HFFc6 (cell line): ENCODE measurements around the gene MICA. TPM values are rescaled to one million over a fixed set of nuclear protein-coding genes. Genes with fewer than 3 reads are reported as not detected.
"Not testable (repeated sequence)": the region's sequence is repeated elsewhere in the genome, so short reads cannot be mapped to it uniquely, and the experiment has no call there.

Source experiments
- DNase-seq: peaks from one replicate; pipeline ENCODE4 v3.0.0-alpha.2; 2018
- H3K27ac Mint-ChIP-seq: 2 replicates; pipeline ENCODE4 v1.8.0; 2020; ENCODE audit warnings: mild to moderate bottlenecking, mixed read lengths
- H3K27me3 Mint-ChIP-seq: 2 replicates; pipeline ENCODE4 v1.8.0; 2021; ENCODE audit warnings: mild to moderate bottlenecking, moderate library complexity, mixed read lengths; ENCODE audit not compliant: insufficient read depth
- H3K36me3 Mint-ChIP-seq: 2 replicates; pipeline ENCODE4 v1.8.0; 2021; ENCODE audit warnings: low read depth, mixed read lengths
- H3K4me1 Mint-ChIP-seq: 2 replicates; pipeline ENCODE4 v1.8.0; 2020; ENCODE audit warnings: low read depth, mixed read lengths
- H3K4me3 Mint-ChIP-seq: 2 replicates; pipeline ENCODE4 v1.8.0; 2020; ENCODE audit warnings: mild to moderate bottlenecking, moderate library complexity, mixed read lengths
- H3K9me3 Mint-ChIP-seq: 2 replicates; pipeline ENCODE4 v1.8.0; 2020; ENCODE audit warnings: mild to moderate bottlenecking, mixed read lengths
- CTCF ChIP-seq: fragments of 200-600 bp; sonication (generic); IDR thresholded peaks from 2 replicates; pipeline ENCODE4 v1.5.0; 2021; ENCODE audit warnings: antibody characterized with exemption, mild to moderate bottlenecking
- total RNA-seq, 6 experiments: library from RNA; stranded (reverse); fragmentation: NEBNext Ultra II Directional; extraction: Animal tissue kit (Norgen Biotek cat#: 25700); gene quantifications; 2 replicates in 1 of 6; 3 replicates in 5 of 6; pipeline ENCODE4 v1.2.3, GENCODE V29; 2021

MICA gene
- total RNA-seq, 6 experiments from 2014 or later, result 14.7 to 24.0 (median 17.7) TPM

- peaks cover 78% of the 10 kb centered on the region for H3K4me1 Mint-ChIP-seq
- H3K4me3 Mint-ChIP-seq, result peak overlapping the region; percentile 68; the same call in 1 of the 2 replicates
- peaks cover 10% of the 10 kb centered on the region; the same call in 1 of the 2 replicates for H3K36me3 Mint-ChIP-seq
These were observed 2.6 kb downstream of the MICA start for GRCh38 chr6:31405996-31406395.

GRCh38 chr6:31407699-31408098 lies 4.3 kb downstream of the MICA start:
- Mint-ChIP-seq H3K36me3 (no peaks in the 10 kb centered on the region), H3K9me3 (no peaks in the 10 kb centered on the region), H3K27me3 (peaks cover 2% of the 10 kb centered on the region), H3K4me3 (peak overlapping the region; percentile 55), H3K4me1 (peaks cover 61% of the 10 kb centered on the region), H3K27ac (peak overlapping the region; percentile 75)
- DNase-seq, result peak; percentile 81
- TF ChIP-seq CTCF, result no peak

More at GRCh38 chr6:31405996-31406395, 2.6 kb downstream of the MICA start:
- no peak for DNase-seq
- Mint-ChIP-seq H3K27ac (no peak overlapping the region), H3K27me3 (peaks cover 2% of the 10 kb centered on the region), H3K9me3 (no peaks in the 10 kb centered on the region)
- no peak for TF ChIP-seq CTCF

- peaks cover 25% of the 10 kb centered on the region for H3K36me3 Mint-ChIP-seq
- H3K9me3 Mint-ChIP-seq, result no peaks in the 10 kb centered on the region
- no peak overlapping the region for H3K4me3 Mint-ChIP-seq
- H3K27ac Mint-ChIP-seq, result no peak overlapping the region
- H3K4me1 Mint-ChIP-seq, result peaks cover 25% of the 10 kb centered on the region
- no peak for TF ChIP-seq CTCF
- H3K27me3 Mint-ChIP-seq, result no peaks in the 10 kb centered on the region
- no peak for DNase-seq
These were observed 9.1 kb downstream of the MICA start for GRCh38 chr6:31412506-31412905.

GRCh38 chr6:31414148-31414770 lies 10.9 kb downstream of the MICA start:
- not testable (repeated sequence) for H3K9me3 Mint-ChIP-seq, H3K4me3 Mint-ChIP-seq, DNase-seq, H3K27me3 Mint-ChIP-seq, H3K4me1 Mint-ChIP-seq, H3K27ac Mint-ChIP-seq
- peaks cover 37% of the 10 kb centered on the region for H3K36me3 Mint-ChIP-seq

- peaks cover 42% of the 10 kb centered on the region for H3K36me3 Mint-ChIP-seq
- H3K27ac Mint-ChIP-seq, result no peak overlapping the region
- H3K4me3 Mint-ChIP-seq, result no peak overlapping the region
- no peak for TF ChIP-seq CTCF
- DNase-seq, result no peak
- H3K9me3 Mint-ChIP-seq, result no peaks in the 10 kb centered on the region
- peaks cover 2% of the 10 kb centered on the region; the same call in 1 of the 2 replicates for H3K27me3 Mint-ChIP-seq
- H3K4me1 Mint-ChIP-seq, result peaks cover 3% of the 10 kb centered on the region
These were observed 11.4 kb downstream of the MICA start for GRCh38 chr6:31414771-31415265.

GRCh38 chr6:31416394-31417014 lies 13.1 kb downstream of the MICA start:
- H3K27ac Mint-ChIP-seq, result no peak overlapping the region
- no peak for DNase-seq
- H3K36me3 Mint-ChIP-seq, result peaks cover 45% of the 10 kb centered on the region
- peaks cover 3% of the 10 kb centered on the region; the same call in 1 of the 2 replicates for H3K27me3 Mint-ChIP-seq
- no peak overlapping the region for H3K4me3 Mint-ChIP-seq
- no peak for TF ChIP-seq CTCF
- H3K9me3 Mint-ChIP-seq, result no peaks in the 10 kb centered on the region
- no peaks in the 10 kb centered on the region for H3K4me1 Mint-ChIP-seq
